ENCODE data around the gene C1orf159.
"Not testable (repeated sequence)": the region's sequence is repeated elsewhere in the genome, so short reads cannot be mapped to it uniquely, and the experiment has no call there.

C1orf159 gene

DNA sequence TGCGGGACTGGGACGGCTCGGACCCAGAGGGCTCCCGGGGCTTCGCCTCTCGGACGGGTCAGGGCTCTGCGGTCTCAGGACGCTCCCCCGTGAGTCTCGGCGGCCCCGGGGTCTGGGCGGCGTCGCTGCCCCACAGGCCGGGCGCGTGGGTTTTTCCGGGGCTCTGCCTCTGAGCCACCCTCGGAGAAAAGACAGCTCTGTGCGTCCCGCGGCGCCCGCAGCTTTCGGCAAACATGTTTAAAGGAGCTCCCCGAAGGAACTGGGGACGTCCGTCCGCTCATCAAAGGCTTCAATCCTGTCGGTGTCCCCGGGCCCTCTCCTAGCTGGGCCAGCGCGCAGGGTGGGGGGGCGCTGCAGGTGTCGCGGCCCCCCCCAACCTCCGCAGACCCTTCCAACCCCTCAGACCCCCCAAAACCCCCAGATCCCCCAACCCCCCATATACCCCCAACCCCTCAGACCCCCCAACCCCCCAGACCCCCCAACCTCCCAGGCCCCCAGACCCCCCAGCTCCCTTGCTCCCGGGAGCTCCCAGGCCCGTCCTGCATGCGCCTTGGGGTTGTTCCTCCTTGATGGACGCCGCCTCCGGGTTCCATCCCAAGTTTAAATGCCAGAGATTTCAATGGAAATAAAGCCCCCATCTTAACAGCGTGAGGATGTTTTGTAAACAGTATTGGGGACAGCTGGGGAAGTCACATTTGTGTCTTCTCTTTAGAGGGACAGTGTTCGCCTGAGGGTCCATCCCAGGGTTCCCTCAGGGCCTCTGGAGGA is 996 bp upstream of the C1orf159 start:
- no peak for DNase-seq

DNA sequence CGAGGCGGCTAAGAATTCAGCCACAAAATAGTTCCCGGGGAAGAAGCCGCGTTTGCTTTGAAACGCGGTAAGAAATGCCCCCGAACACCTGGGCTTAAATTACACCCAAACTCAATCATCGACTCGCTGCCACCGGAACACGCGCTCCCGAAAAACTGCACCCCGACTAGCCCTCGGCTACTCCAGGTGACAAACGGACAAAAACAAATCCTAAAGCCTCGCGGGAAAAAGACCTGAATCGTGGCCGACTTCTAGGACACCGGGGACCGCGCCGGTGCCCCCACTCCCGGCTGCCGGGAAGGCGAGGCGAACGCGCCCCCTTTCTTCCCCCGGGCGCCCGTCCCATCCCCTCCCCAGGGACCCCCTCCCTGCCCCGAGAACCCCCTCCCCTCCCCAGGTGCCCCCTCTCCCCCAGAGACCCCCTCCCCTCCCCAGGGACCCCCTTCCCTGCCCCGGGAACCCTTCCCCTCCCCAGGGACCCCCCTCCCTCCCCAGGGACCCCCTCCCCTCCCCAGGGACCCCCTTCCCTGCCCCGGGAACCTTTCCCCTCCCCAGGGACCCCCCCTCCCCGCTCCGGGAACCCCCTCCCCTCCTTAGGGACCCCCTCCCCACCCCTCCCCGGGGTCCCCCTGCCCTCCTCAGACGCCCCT is 628 bp downstream of the C1orf159 start:
- no peak for DNase-seq

DNA sequence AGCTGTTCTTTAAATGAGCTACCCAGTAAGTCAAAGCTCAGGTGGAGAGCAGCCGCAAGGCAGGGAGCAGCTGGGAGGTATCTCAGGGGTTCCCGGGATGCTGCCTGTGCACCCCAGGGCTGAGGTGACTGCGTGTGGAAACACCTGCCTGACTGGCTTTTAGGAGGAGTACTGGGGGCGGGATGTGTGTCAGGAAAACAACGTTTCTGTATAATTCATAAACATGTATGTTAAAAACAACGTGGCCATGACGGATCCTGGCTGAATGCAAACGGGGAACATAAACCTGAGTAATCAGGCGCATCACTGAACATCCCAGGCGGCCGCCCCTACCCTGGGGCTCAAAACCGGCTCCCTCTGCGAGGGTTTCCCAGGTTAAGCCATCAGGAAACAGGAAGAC is 1.5 kb downstream of the C1orf159 start:
- no peak for DNase-seq

DNA sequence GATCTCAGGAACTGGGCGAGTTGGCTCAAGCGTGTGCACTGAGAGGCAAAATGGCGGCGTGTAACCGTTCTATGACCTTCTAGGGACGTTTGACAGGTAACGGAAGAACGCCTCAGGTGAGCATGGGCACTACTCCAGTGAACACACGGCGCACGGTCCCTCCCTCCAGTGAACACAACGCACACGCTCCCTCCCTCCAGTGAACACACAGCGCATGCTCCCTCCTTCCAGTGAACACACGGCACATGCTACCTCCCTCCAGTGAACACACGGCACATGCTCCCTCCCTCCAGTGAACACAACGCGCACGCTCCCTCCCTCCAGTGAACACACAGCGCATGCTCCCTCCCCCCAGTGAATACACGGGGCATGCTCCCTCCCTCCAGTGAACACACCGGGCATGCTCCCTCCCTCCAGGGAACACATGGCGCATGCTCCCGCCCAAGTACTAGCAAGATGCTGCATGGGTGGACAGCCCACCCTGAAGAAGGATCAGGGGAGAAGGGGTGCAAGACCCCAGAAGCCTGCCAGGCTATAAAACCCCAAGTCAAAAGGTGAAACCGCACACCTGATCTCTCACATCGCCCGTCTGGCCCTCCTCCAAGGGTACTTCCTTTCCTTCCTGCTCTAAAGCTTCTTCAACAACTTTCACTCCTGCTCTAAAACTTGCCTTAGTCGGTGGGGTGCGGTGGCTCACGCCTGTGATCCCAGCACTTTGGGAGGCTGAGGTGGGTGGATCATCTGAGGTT is 3.5 kb downstream of the C1orf159 start:
- no peak for DNase-seq

DNA sequence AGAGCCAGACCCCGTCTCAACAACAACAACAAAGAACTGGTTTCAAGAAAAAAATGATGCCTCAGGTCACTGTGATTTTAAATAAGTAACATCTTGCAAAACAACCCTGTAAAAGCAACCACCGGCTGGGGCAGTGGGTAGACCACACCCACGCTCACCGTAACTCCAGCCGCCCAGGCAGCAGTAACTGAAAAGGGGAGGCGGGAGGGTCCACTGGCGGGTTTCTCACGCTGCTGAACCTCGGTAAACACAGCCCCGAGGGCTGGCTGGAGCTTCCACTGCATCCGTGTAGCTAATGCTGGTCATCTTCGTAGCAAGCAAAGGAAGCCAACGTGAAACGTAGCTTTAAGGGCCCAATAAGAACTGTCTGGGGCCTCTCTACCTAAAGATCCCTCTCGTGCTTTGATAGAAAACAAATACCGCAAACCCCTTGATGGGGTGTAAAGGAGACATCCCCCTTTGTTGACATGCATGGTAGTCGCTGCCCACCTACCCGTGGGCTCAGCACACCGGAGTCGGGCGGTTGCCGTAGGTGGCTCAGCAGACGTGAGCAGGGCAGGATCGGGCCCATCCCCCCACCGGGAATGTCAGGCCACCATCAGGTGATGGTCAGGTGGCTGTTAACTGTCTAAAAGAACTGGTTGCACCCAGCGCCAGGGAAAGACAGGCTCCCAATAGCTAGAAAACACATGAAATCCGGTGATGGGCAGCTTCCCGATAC is 4.2 kb downstream of the C1orf159 start:
- DNase-seq: no peak

DNA sequence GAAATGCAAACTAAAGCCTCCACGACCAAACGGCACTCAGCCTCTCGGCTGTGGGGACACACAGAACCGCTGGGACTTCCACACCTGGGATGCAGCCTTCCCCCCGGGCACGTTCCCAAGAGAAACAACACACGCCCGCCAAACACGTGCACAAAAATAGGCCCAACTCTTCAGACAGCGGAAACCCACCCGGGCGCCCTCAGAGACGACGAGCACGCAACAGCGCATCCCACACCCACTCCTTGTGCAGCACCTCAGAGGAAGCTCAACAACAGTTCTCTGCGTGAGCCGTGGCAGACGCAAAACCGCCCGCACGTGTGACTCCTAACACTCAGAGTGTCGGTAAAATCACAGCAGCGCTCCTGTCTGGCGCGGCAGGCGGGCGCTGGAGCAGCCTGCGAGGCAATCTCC is 5.3 kb downstream of the C1orf159 start:
- no peak for DNase-seq

DNA sequence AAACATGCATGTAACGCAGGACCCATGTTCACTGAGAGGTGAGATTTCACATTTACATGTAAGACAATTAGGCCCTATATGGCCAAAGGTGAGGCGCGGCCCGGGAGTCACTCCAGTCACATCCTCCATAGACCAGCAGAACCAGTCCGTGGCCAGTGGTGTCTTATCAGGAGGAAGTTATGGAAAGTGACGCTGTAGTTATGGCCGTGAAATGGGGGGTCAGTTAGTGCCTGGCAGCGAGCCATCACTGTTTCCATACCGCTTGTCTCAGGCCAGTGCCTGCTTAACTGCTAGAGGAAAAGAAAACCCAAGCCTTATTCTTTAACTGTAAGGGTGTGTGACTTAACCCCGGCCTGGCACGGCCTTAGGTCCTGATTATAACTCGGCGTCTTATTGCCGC is 6.1 kb downstream of the C1orf159 start:
- DNase-seq: no peak

DNA sequence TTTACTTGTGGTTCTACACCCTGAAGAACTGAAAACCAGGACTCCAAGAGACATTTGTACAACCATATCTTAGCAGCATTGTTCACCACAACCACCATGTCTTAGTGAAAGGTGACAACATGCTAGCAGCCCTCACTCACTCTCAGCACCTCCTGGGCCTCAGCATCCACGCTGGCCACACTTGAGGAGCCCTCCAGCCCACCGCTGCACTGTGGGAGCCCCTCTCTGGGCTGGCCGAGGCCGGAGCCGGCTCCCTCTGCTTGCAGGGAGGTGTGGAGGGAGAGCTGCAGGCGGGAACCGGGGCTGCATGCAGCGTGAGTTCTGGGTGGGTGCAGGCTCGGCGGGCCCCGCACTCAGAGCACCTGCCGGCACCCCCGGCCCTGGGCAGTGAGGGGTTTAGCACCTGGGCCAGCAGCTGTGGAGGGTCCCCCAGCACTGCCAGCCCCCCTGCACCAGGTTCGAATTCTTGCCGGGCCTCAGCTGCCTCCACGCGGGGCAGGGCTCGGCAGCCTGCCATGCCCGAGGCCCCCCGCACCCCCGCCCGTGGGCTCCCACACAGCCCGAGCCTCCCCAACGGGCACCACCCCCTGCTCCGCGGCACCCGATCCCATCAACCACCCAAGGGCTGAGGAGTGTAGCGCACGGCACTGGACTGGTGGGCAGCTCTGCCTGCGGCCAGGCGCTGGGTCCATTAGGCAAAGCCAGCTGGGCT is 9.2 kb downstream of the C1orf159 start:
- no peak for DNase-seq

DNA sequence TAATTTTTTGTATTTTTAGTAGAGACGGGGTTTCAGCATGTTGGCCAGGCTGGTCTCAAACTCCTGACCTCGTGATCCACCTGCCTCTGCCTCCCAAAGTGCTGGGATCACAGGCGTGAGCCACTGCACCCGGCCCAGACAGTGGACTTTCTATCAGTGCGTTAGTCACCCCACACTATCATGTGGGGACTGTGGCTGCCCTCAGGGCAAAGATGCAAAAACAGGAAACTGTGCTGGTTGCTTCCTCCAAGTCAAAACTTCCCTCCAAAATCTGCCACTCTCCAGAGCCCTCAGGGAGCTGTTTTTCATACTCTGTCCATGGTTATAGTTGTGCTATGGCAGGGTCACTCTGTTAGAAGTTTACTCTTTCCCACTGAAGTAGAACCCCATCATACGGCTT is 11.7 kb downstream of the C1orf159 start:
- DNase-seq: not testable (repeated sequence)

DNA sequence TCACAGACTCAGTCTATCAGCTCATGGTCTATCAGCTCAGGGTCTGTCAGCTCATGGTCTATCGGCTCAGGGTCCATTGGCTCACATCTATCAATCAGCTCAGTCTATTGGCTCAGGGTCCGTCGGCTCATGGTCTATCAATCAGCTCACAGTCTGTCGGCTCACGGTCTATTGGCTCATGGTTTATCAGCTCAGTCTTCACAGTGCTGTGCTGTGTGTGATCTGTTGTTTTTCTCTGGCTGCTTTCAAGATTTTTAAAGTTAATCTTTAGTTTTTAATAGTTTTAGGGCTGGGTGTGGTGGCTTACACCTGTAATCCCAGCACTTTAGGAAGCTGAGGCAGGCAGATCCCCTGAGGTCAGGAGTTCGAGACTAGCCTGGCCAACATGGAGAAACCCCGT is 14.4 kb downstream of the C1orf159 start:
- DNase-seq: no peak

DNA sequence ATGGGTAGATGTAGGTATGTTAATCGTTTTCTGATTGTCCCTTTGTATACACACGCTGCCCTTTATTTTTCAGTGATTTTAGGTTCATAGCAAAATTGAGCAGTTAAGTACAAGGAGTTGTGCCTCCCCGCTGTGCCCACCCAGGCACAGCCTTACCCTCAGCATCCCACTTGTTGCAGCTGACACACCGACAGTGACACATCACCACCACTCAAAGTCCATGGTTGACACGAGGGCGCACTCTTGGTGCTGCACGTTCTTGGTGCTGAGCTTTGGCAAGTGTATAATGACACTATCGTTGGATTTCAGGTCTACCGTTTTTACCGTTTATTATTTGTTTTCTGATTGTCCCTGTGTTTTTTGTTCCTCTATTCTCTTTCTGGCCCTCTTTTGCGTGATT is 15.6 kb downstream of the C1orf159 start:
- DNase-seq: no peak

DNA sequence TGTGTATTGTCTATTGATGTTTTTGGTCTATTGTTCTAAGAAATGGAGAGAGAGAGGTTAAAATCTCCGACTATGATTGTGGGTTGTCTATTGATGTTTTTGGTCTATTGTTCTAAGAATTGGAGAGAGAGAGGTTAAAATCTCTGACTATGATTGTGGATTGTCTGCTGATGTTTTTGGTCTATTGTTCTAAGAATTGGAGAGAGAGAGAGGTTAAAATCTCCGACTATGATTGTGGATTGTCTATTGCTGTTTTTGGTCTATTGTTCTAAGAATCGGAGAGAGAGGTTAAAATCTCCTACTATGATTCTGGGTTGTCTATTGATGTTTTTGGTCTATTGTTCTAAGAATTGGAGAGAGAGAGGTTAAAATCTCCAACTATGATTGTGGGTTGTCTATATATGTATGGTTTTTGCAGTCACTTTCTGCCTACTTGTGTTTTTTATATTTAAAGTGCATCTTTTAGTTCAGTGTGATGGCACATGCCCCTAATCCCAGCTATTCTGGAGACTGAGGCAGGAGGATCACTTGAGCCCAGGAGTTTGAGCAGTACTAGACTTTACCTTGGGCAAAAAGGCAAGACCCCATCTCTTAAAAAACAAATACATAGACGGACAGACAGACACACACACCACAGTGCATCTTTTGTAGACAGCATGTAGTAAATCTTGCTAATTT is 16.2 kb downstream of the C1orf159 start:
- DNase-seq: no peak

DNA sequence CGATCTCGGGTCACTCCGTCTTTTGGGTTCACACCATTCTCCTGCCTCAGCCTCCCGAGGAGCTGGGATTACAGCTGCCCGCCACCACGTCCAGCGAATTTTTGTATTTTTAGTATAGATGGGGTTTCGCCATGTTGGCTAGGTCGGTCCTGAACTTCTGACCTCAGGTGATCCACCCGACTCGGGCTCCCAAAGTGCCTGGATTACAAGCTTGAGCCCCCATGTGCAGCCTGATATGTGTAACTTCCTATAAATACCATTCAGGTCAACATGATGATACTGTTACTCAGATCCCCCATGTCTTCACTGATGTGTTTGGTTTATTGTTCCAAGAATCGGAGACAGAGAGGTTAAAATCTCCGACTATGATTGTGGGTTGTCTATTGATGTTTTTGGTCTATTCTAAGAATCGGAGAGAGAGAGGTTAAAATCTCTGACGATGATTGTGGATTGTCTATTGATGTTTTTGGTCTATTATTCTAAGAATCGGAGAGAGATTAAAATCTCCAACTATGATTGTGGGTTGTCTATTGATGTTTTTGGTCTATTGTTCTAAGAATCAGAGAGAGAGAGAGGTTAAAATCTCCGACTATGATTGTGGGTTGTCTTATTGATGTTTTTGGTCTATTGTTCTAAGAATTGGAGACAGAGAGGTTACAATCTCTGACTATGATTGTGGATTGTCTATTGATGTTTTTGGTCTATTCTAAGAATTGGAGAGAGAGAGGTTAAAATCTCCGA is 17.0 kb downstream of the C1orf159 start:
- no peak for DNase-seq

DNA sequence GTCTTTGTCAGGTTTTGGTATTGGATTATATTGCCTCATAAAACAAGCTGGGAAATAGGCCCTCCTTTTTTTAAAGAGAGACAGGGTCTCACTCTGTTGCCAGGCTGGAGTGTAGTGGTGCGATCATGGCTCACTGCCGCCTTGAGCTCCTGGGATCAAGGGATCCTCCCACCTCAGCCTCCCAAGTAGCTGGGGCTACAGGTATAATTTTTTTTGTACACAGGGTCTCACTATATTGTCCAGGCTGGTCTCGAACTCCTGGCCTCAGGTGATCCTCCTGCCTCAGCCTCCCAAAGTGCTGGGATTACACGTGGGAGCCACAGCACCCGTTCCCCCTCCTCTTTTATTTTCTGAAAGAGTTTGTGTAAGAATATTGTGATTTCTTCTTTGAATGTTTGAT is 19.8 kb downstream of the C1orf159 start:
- DNase-seq: not testable (repeated sequence)

DNA sequence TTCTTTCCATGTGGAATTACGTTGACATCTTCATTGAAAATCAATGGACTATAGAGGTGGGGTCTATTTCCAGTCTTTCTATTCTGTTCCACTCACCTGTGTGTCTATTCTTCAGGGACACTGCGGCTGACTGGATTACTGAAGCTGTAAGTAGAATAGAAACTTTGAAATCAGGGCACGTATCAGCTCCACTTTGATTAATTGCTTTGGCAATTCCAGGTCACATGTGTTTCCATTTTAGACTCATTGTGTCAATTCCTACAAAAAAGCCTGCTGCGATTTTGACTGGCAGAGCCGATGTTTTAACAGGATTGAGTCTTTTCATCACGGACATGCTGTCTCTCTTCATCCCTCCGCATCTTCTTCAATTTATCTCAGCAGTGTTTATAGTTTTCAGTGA is 20.9 kb downstream of the C1orf159 start:
- no peak for DNase-seq

DNA sequence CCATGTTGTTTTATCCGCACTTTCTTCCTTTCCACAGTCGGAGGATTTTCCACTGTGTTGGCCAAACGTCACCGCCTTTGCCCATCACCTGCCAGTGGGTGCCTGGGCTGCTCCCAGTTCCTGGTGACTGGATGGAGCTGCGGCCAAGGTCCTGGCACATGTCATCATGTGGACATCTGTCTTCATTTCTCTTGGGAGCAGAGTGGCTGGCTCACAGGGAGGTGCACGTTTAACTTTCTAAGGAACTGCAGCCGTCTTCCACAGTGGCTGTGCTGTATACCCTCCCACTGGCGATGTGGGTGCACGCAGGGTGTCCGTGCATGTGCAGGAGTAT is 22.3 kb downstream of the C1orf159 start:
- no peak for DNase-seq

DNA sequence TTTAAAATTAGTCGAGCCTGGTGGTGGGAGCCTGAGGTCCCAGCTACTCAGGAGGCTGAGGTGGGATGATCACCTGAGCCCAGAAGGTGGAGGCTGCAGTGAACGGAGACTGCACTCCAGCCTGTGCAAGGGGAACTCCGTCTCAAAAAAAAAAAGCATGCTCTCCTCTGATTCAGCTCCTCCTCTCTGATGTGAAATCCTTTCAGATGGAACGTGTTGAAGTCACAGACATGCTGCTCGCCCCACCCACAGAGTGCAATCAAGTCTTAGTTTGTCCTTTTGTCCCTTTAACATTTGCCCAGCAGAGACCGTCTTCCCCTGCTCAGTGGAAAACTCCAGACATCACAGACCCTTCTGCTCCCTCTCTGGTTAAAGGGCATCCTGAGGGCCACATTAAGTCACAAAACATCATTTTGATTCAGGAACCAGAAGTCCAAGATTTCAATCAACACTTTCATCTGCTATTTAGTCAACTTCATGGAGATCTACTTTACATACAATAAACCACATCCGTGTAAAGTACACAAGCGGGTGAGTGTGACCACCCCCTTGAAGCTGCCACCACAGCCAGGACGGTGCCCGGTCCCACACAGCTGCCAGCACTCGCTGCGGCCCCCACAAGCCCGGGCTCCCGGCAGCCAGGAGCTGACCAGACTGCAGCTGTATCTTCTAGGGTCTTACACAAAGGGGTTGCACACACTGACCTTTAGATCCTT is 22.8 kb downstream of the C1orf159 start:
- DNase-seq: no peak

DNA sequence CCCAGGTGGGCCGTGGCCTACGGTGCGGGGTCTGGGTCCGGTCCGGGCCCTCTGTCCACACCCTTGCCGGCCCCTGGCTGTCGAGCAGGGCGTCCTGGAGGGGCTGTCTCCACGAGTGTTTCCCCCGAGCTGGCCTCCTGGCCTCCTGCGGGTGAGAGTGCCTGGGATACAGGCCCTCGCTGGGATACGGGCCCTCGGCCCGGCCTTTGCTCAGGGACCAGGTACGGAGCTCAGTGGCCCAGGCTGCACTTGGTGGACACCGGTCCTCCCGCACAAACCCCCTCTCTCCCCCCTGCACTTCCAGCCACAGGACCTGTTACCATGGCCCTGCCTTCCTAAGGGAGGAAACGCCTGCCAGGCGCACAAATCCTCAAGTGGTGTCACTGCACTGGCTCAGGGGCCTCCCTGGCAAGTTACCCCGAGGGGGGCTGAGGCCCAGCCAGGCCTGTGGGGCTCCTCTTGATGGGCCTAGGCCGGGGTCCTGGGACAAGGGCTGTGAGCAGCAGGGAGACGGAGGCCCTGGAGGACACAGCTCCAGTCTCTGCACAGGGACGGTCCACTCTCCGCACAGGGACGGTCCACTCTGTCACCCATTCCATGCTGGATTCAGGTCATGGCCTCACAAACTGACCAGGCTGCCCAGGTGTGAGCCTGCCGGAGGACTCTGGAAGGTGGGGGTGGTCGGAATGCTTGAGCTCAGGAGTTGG is 23.6 kb downstream of the C1orf159 start:
- DNase-seq: no peak

DNA sequence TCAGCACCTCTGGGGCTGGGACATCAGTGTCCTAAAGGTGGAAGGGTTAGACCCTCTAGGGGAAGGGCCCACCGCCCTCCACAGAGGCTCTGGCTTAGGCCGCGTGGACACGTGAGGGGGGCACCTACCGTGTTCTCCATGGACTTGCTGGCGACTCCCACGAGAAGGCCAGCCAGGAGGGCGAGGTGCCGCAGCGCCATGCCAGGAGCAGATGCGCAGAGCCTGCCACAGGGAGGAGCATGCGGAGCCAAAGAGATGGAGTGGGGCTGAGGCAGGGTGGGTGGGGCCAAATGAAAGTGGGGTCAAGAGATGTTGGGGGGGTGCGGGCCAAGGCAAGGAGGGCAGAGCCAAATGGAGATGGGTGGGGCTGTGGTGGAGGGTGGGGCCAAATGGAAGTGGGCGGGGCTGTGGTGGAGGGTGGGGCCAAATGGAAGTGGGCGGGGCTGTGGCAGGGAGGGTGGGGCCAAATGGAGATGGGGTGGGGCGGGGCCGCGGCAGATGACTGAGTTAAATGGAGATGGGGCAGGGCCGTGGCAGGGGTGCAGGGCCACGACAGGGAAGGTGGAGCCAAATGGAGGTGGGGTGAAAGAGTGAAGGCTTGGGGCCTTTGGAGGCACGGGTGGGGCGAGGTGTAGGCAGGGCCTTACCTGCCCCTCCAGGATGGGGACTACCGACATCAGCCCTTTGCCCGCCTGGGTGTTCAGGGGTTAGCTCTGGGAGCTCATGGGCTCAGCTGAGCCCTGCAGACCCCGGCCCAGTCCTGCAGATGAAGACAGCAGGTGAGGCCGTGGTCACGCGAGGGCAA is 24.3 kb downstream of the C1orf159 start:
- no peak for DNase-seq
